ENCODE measurements around the gene SH3BGRL2.

- no peak for TF ChIP-seq CTCF (IDR thresholded peaks at IDR 0.05; ENCODE audit: low read length)
- TF ChIP-seq EZH2 (optimal IDR thresholded peaks at IDR 0.05; ENCODE audit: low read depth, low read length): no peak
- no peak for TF ChIP-seq EZH2phosphoT487 (IDR thresholded peaks at IDR 0.05; ENCODE audit: low read length)
Measured at GRCh38 chr6:79684876-79685275, 53.7 kb downstream of the SH3BGRL2 start.

Data from MM.1S (cell line).